Midbrain (tissue), 1 donor: Measurements from ENCODE around the gene UBASH3B.

Experiments used
- DNase-seq: peaks from one replicate; lab custom pipeline; 2025; lab: John Stamatoyannopoulos, UW

The UBASH3B gene

GRCh38 chr11:122676638-122677037 is 21.1 kb downstream of the UBASH3B start:
- DNase-seq, result no peak

- no peak for DNase-seq
Measured at GRCh38 chr11:122677256-122677655, 21.7 kb downstream of the UBASH3B start.

GRCh38 chr11:122678406-122678805 is 22.9 kb downstream of the UBASH3B start:
- no peak for DNase-seq

- no peak for DNase-seq
Measured at GRCh38 chr11:122679466-122679865, 23.9 kb downstream of the UBASH3B start.

GRCh38 chr11:122681070-122681469 is 25.5 kb downstream of the UBASH3B start:
- no peak for DNase-seq

- peak; percentile 3 for DNase-seq
Measured at GRCh38 chr11:122681735-122682134, 26.2 kb downstream of the UBASH3B start.

GRCh38 chr11:122682464-122682863 is 26.9 kb downstream of the UBASH3B start:
- no peak for DNase-seq

GRCh38 chr11:122685041-122685440 is 29.5 kb downstream of the UBASH3B start:
- DNase-seq, result no peak

GRCh38 chr11:122686111-122686510 is 30.6 kb downstream of the UBASH3B start:
- no peak for DNase-seq

GRCh38 chr11:122690384-122690783 is 34.9 kb downstream of the UBASH3B start:
- no peak for DNase-seq

GRCh38 chr11:122690801-122691548 is 35.5 kb downstream of the UBASH3B start:
- DNase-seq, result peak; percentile 44

GRCh38 chr11:122691549-122692150 is 36.1 kb downstream of the UBASH3B start:
- no peak for DNase-seq

GRCh38 chr11:122692444-122692843 is 36.9 kb downstream of the UBASH3B start:
- no peak for DNase-seq

- DNase-seq, result no peak
Measured at GRCh38 chr11:122695076-122695615, 39.6 kb downstream of the UBASH3B start.

GRCh38 chr11:122696662-122697061 is 41.1 kb downstream of the UBASH3B start:
- no peak for DNase-seq

GRCh38 chr11:122697636-122698167 is 42.2 kb downstream of the UBASH3B start:
- no peak for DNase-seq

GRCh38 chr11:122698392-122698791 is 42.9 kb downstream of the UBASH3B start:
- DNase-seq, result no peak

- no peak for DNase-seq
Measured at GRCh38 chr11:122700666-122701065, 45.1 kb downstream of the UBASH3B start.

GRCh38 chr11:122701143-122701542 is 45.6 kb downstream of the UBASH3B start:
- DNase-seq, result no peak

GRCh38 chr11:122703541-122704272 is 48.2 kb downstream of the UBASH3B start:
- DNase-seq, result no peak

GRCh38 chr11:122705396-122705795 is 49.9 kb downstream of the UBASH3B start:
- DNase-seq, result no peak

- DNase-seq, result no peak
Measured at GRCh38 chr11:122706291-122707088, 51.0 kb downstream of the UBASH3B start.
